ENCODE measurements around the gene ARHGAP5.

ARHGAP5 gene

DNA sequence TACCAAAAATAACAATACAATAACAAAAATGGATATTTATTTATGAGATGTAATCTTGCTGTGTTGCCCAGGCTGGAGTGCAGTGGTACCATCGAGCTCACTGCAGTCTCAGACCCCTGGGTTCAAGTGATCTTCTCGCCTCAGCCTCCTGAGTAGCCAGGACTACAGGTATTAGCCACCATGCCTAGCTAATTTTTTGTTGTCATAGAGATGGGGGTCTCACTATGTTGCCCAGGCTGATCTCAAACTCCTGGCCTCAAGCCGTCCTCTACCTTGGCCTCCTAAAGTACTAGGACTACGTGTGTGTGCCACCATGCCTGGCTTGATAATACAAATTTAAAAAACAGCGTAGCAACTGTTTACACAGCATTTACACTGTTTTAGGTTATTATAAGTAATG lies 23.1 kb downstream of the ARHGAP5 start:
- TF ChIP-seq, protein P1, sequence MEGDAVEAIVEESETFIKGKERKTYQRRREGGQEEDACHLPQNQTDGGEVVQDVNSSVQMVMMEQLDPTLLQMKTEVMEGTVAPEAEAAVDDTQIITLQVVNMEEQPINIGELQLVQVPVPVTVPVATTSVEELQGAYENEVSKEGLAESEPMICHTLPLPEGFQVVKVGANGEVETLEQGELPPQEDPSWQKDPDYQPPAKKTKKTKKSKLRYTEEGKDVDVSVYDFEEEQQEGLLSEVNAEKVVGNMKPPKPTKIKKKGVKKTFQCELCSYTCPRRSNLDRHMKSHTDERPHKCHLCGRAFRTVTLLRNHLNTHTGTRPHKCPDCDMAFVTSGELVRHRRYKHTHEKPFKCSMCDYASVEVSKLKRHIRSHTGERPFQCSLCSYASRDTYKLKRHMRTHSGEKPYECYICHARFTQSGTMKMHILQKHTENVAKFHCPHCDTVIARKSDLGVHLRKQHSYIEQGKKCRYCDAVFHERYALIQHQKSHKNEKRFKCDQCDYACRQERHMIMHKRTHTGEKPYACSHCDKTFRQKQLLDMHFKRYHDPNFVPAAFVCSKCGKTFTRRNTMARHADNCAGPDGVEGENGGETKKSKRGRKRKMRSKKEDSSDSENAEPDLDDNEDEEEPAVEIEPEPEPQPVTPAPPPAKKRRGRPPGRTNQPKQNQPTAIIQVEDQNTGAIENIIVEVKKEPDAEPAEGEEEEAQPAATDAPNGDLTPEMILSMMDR (IDR thresholded peaks at IDR 0.05; ENCODE audit: low read depth, low read length) = no peak
- no peak for DNase-seq (ENCODE audit: extremely low read depth, low read depth)

DNA sequence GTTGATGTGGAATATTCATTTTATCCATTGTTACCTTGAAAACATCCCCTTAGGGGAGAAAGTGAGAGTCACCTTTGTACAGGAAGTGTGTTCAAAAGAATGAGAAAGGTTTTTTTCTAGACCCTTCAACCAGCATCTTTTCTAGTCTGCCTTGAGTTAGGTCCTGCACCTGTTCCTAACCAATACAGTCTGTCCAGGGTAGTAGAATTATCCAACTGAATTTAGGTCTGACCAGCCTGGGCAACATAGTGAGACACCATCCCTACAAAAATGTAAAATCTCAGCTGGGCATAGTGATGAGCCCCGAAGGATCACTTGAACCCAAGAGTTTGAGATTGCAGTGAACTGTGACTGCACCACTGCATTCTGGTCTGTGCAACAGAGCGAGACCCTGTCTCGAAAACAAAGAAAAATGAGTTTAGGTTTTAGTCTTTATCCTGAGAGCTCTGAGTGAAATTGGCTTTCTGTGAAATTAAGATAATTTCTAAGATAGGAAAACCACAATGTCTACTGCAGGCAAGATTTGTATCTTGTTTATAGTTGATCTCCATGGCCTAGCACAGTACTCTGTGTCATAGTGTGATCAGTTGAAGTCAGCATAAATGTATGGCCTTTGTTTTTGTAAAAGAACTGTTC lies 25.2 kb downstream of the ARHGAP5 start:
- TF ChIP-seq, protein P1 (IDR thresholded peaks at IDR 0.05; ENCODE audit: low read depth, low read length) = no peak
- DNase-seq (ENCODE audit: extremely low read depth, low read depth) = no peak

- TF ChIP-seq, protein P1 (IDR thresholded peaks at IDR 0.05; ENCODE audit: low read depth, low read length) = no peak
- no peak for DNase-seq (ENCODE audit: extremely low read depth, low read depth)
Observed at GRCh38 chr14:32102968-32103367, 25.9 kb downstream of the ARHGAP5 start.

- DNase-seq (ENCODE audit: extremely low read depth, low read depth) = no peak
- TF ChIP-seq, protein P1 (IDR thresholded peaks at IDR 0.05; ENCODE audit: low read depth, low read length) = no peak
Observed at GRCh38 chr14:32104308-32104707, 27.2 kb downstream of the ARHGAP5 start.

DNA sequence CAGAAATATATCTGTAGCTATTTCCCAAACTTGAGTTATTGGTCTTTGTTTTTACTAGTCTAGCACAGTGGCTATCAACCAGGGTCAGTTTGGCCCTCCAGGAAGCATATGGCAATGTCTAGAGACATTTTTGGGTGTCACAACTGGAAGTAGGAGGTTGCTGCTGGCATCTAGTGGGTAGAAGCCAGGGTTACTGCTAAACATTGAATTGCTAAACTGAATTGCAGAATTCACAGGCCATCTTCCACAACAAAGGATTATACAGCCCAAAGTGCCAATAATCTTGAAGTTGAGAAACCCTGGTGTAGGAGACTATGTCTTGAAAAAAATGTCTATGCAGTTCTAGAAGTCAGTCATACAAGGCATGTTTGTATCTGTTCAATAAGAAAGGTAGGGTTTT lies 27.7 kb downstream of the ARHGAP5 start:
- TF ChIP-seq, protein P1 (IDR thresholded peaks at IDR 0.05; ENCODE audit: low read depth, low read length) = no peak
- DNase-seq (ENCODE audit: extremely low read depth, low read depth) = no peak

DNA sequence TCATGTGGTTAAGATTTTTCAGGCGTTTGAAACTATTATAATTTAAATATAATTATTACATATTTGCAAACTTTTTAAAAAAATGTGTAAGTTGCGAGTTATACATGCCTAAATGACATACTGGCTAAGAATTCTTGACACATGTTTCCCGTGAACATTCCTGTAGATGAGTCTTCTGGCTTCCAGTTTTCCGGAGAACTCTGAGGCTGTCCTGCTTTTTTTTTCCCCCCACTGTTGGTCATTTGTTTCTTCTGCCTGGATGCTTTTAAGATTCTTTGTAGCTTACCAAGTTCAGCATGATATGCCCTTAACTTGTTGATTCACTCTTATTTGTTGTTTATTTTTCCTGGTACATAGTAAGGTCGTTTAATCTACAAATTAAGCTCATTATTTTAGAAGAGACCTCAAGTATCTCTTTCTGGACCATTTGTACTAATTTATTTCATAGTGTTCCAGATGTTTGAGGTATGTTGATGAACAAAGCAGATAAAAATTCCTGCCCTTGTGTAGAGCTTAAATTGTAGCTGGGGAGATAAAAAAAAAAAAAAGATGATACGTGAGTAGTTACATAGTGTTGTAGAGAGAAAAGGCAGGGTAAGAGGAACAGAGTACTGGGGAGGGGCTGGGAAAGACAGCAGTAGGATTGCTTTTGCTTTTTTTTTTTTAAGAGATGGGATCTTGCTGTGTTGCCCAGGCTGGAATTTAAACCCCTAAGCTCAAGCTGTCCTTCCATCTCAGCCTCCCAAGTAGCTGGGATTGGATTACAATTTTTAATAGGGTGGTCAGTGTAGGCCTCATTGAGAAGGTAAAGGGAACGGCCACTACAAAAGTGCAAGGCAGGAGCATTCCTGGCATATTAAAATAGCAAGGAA lies 32.8 kb downstream of the ARHGAP5 start:
- TF ChIP-seq, protein P1 (IDR thresholded peaks at IDR 0.05; ENCODE audit: low read depth, low read length) = no peak
- no peak for DNase-seq (ENCODE audit: extremely low read depth, low read depth)

GRCh38 chr14:32110548-32110896 lies 33.4 kb downstream of the ARHGAP5 start:
- DNase-seq (ENCODE audit: extremely low read depth, low read depth) = no peak
- TF ChIP-seq, protein P1 (IDR thresholded peaks at IDR 0.05; ENCODE audit: low read depth, low read length) = no peak

Measured in AG09319 (cell line).